Measurements from ENCODE around the gene CNIH3.

- no peak for TF ChIP-seq CTCF (IDR thresholded peaks at IDR 0.05)
- no peak for TF ChIP-seq POLR2A (IDR thresholded peaks at IDR 0.05)
- TF ChIP-seq POLR2AphosphoS5 (IDR thresholded peaks at IDR 0.05) = no peak
Measured at GRCh38 chr1:224620105-224620504, 4.0 kb downstream of the CNIH3 start.
